Left renal pelvis (tissue), 4 donors: ENCODE measurements around the gene KCNAB2. TPM values are rescaled to one million over a fixed set of nuclear protein-coding genes. Genes with fewer than 3 reads are reported as not detected.

ENCODE experiments used
- DNase-seq, 4 donors: peaks; one replicate each; pipeline ENCODE4 v3.0.0-alpha.2; 2013; ENCODE audit warnings: low read depth in 4 of 4, low spot score in 3 of 4
- polyA plus RNA-seq, 4 donors: library from polyadenylated mRNA; unstranded; fragments of 120-200 nt; gene quantifications; one replicate each; pipeline ENCODE4 v1.2.1, GENCODE V29; 2013; ENCODE audit not compliant: insufficient read length in 4 of 4

The KCNAB2 gene
- polyA plus RNA-seq, 4 donors = 4.5 to 6.4 (median 5.1) TPM

GRCh38 chr1:6029351-6029750 lies 16.3 kb upstream of the KCNAB2 start:
- DNase-seq = no peak

- no peak for DNase-seq
Measured at GRCh38 chr1:6030132-6030531, 15.6 kb upstream of the KCNAB2 start.

- no peak for DNase-seq
Measured at GRCh38 chr1:6030547-6031261, 15.0 kb upstream of the KCNAB2 start.

- no peak for DNase-seq
Measured at GRCh38 chr1:6033124-6033523, 12.6 kb upstream of the KCNAB2 start.

- DNase-seq = no peak
Measured at GRCh38 chr1:6033986-6034749, 11.5 kb upstream of the KCNAB2 start.

- DNase-seq = no peak
Measured at GRCh38 chr1:6034750-6035096, 11.0 kb upstream of the KCNAB2 start.

- no peak for DNase-seq
Measured at GRCh38 chr1:6035303-6035702, 10.4 kb upstream of the KCNAB2 start.

- no peak for DNase-seq
Measured at GRCh38 chr1:6035719-6036118, 10.0 kb upstream of the KCNAB2 start.

- no peak for DNase-seq
Measured at GRCh38 chr1:6037338-6037762, 8.3 kb upstream of the KCNAB2 start.

GRCh38 chr1:6038603-6039002 lies 7.1 kb upstream of the KCNAB2 start:
- DNase-seq = no peak

- no peak for DNase-seq
Measured at GRCh38 chr1:6039031-6039430, 6.7 kb upstream of the KCNAB2 start.

- DNase-seq = no peak
Measured at GRCh38 chr1:6040444-6040843, 5.2 kb upstream of the KCNAB2 start.

GRCh38 chr1:6040861-6041415 lies 4.8 kb upstream of the KCNAB2 start:
- DNase-seq = no peak

GRCh38 chr1:6041432-6042062 lies 4.1 kb upstream of the KCNAB2 start:
- DNase-seq = no peak

- no peak for DNase-seq
Measured at GRCh38 chr1:6043561-6043960, 2.1 kb upstream of the KCNAB2 start.

- DNase-seq = no peak
Measured at GRCh38 chr1:6044481-6045109, 1.1 kb upstream of the KCNAB2 start.

GRCh38 chr1:6045110-6045502 lies 582 bp upstream of the KCNAB2 start:
- no peak for DNase-seq

- no peak for DNase-seq
Measured at GRCh38 chr1:6046279-6046678, 591 bp downstream of the KCNAB2 start.

- no peak for DNase-seq
Measured at GRCh38 chr1:6048179-6048867, 2.6 kb downstream of the KCNAB2 start.

GRCh38 chr1:6049419-6049818 lies 3.7 kb downstream of the KCNAB2 start:
- DNase-seq = no peak
